Calu3 (cell line): Measurements from ENCODE around the gene TRIM60. TPM values are rescaled to one million over a fixed set of nuclear protein-coding genes. Genes with fewer than 3 reads are reported as not detected.
A peak's percentile ranks its signal among the peaks of the same experiment; 100 is the strongest.

ENCODE experiments used
- BruUV-seq: library from RNA; stranded (reverse); fragments of 400-500 nt; replicated peaks from 2 replicates; lab custom pipeline; 2021; lab: Mats Ljungman, UMichigan
- CTCF ChIA-PET: fragments of 300-600 bp; sonication (Branson Sonifier 250); formaldehyde crosslinking; loops from one replicate; lab custom pipeline; 2022; ENCODE audit warnings: antibody characterized with exemption; lab: Charles Lee
- DNase-seq: peaks from one replicate; pipeline ENCODE4 v3.0.0; 2022
- H3K27ac Mint-ChIP-seq: one replicate; pipeline ENCODE4 v1.8.0; 2022; ENCODE audit warnings: mixed read lengths; ENCODE audit not compliant: unreplicated experiment
- H3K27me3 Mint-ChIP-seq: one replicate; pipeline ENCODE4 v1.8.0; 2022; ENCODE audit warnings: mixed read lengths; ENCODE audit not compliant: unreplicated experiment
- H3K36me3 Mint-ChIP-seq: one replicate; pipeline ENCODE4 v1.8.0; 2022; ENCODE audit warnings: mild to moderate bottlenecking, moderate library complexity, mixed read lengths; ENCODE audit not compliant: insufficient read depth, unreplicated experiment
- H3K4me1 Mint-ChIP-seq: one replicate; pipeline ENCODE4 v1.8.0; 2022; ENCODE audit warnings: mild to moderate bottlenecking, low read depth, mixed read lengths; ENCODE audit not compliant: unreplicated experiment
- H3K4me3 Mint-ChIP-seq: one replicate; pipeline ENCODE4 v1.8.0; 2022; ENCODE audit warnings: mild to moderate bottlenecking, low read depth, moderate library complexity, mixed read lengths; ENCODE audit not compliant: unreplicated experiment
- H3K9me3 Mint-ChIP-seq: one replicate; pipeline ENCODE4 v1.8.0; 2022; ENCODE audit warnings: low read depth, mixed read lengths; ENCODE audit not compliant: unreplicated experiment
- intact Hi-C: fragments of 100-400 bp; cut with micrococcal nuclease; formaldehyde crosslinking; loops from one replicate; pipeline ENCODE4 v1.10.0; 2022; ENCODE audit not compliant: unreplicated experiment
- total RNA-seq: library from RNA; stranded (reverse); gene quantifications from 2 replicates; pipeline ENCODE4 v1.2.3, GENCODE V29; 2022
- TF ChIP-seq, protein P1 (sequence below): fragments of 200-600 bp; IDR thresholded peaks from one replicate; pipeline ENCODE4 v1.8.0; 2022; ENCODE audit warnings: antibody characterized with exemption; ENCODE audit not compliant: unreplicated experiment

The TRIM60 gene
- total RNA-seq, 1 experiment from 2014 or later = not detected

DNA sequence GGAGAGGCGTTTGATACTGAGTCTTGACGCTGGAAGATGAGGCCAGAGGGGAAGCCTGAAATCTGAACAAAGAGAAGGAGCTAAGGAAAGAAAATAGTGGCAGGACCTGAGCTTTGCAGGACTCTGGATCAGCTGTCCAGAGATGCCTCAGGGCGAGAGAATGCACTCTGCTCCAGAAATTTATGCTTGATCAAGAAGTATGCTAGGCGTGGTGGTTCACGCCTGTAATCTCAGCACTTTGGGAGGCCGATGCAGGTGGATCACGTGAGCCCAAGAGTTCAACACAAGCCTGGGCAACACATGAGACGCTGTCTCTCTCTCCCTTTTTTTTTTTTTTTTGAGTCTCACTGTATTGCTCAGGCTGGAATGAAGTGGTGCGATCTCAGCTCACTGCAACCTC is 23.8 kb downstream of the TRIM60 start:
- Mint-ChIP-seq H3K9me3 (no peaks in the 10 kb centered on the region), H3K36me3 (no peaks in the 10 kb centered on the region), H3K27ac (no peak overlapping the region), H3K27me3 (no peaks in the 10 kb centered on the region), H3K4me1 (no peaks in the 10 kb centered on the region), H3K4me3 (no peak overlapping the region)
- no TSS peak for BruUV-seq
- TF ChIP-seq, protein P1, sequence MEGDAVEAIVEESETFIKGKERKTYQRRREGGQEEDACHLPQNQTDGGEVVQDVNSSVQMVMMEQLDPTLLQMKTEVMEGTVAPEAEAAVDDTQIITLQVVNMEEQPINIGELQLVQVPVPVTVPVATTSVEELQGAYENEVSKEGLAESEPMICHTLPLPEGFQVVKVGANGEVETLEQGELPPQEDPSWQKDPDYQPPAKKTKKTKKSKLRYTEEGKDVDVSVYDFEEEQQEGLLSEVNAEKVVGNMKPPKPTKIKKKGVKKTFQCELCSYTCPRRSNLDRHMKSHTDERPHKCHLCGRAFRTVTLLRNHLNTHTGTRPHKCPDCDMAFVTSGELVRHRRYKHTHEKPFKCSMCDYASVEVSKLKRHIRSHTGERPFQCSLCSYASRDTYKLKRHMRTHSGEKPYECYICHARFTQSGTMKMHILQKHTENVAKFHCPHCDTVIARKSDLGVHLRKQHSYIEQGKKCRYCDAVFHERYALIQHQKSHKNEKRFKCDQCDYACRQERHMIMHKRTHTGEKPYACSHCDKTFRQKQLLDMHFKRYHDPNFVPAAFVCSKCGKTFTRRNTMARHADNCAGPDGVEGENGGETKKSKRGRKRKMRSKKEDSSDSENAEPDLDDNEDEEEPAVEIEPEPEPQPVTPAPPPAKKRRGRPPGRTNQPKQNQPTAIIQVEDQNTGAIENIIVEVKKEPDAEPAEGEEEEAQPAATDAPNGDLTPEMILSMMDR = no peak
- CTCF ChIA-PET = interaction anchor here (0.7 kb wide), 1 partner anchor 939 kb away, joined by 4 read pairs; no protein-coding TSS in a partner anchor
- no peak for DNase-seq
- intact Hi-C loops = no loop called here

GRCh38 chr4:165058666-165059065 is 26.9 kb downstream of the TRIM60 start:
- CTCF ChIA-PET = no interaction called here
- Mint-ChIP-seq H3K4me3 (no peak overlapping the region), H3K36me3 (no peaks in the 10 kb centered on the region), H3K27ac (peak overlapping the region; percentile 36), H3K9me3 (no peaks in the 10 kb centered on the region), H3K4me1 (no peaks in the 10 kb centered on the region), H3K27me3 (no peaks in the 10 kb centered on the region)
- BruUV-seq = no TSS peak
- no peak for DNase-seq
- intact Hi-C loops = no loop called here
- TF ChIP-seq, protein P1 = no peak

- TF ChIP-seq, protein P1 = no peak
- BruUV-seq = no TSS peak
- intact Hi-C loops = no loop called here
- Mint-ChIP-seq H3K4me1 (no peaks in the 10 kb centered on the region), H3K36me3 (no peaks in the 10 kb centered on the region), H3K27ac (no peak overlapping the region), H3K9me3 (no peaks in the 10 kb centered on the region), H3K4me3 (no peak overlapping the region), H3K27me3 (no peaks in the 10 kb centered on the region)
- no peak for DNase-seq
- CTCF ChIA-PET = no interaction called here
Measured at GRCh38 chr4:165059386-165059785, 27.6 kb downstream of the TRIM60 start.

DNA sequence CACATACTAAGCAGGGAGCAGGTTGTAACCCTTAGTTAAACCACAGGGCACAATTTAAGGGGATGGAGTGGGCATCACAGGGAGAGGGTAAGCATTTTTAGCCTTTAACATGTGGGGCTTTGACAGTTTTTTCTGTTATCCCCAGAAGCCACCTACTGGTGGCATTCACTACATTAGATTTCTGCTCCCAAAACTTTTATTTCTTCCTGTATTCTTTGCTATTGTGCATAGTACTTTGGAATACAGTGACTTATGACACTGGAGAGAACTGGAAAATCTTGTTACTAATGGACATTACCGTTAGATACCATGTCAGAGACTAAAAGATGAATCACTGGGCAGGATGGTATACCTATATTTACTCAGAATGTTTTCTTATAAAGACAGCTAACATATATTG is 29.1 kb downstream of the TRIM60 start:
- no TSS peak for BruUV-seq
- H3K27ac Mint-ChIP-seq = no peak overlapping the region
- CTCF ChIA-PET = no interaction called here

More for the DNA sequence above, 29.1 kb downstream of the TRIM60 start:
- no peaks in the 10 kb centered on the region for H3K36me3 Mint-ChIP-seq
- no peak for DNase-seq
- intact Hi-C loops = no loop called here
- no peak overlapping the region for H3K4me3 Mint-ChIP-seq
- no peaks in the 10 kb centered on the region for H3K4me1 Mint-ChIP-seq
- H3K9me3 Mint-ChIP-seq = no peaks in the 10 kb centered on the region
- TF ChIP-seq, protein P1 = no peak
- H3K27me3 Mint-ChIP-seq = no peaks in the 10 kb centered on the region
